Parathyroid adenoma (tissue), 2 donors: ENCODE data around the gene BCAS4.
A peak's percentile ranks its signal among the peaks of the same experiment; 100 is the strongest.

Experiments used
- H2AFZ ChIP-seq: fragments of 300-600 bp; sonication (generic); one replicate; pipeline ENCODE4 v1.7.0; 2017; ENCODE audit warnings: antibody characterized with exemption, mild to moderate bottlenecking
- H3K27ac ChIP-seq: fragments of 300-600 bp; sonication (generic); one replicate; pipeline ENCODE4 v1.7.0; 2017
- H3K27me3 ChIP-seq: fragments of 300-600 bp; sonication (generic); one replicate; pipeline ENCODE4 v1.7.0; 2017; ENCODE audit warnings: low read length; ENCODE audit not compliant: control insufficient read depth, insufficient read depth
- H3K36me3 ChIP-seq: fragments of 300-600 bp; sonication (generic); one replicate; pipeline ENCODE4 v1.7.0; 2017; ENCODE audit warnings: low read length; ENCODE audit not compliant: control insufficient read depth, insufficient read depth
- H3K4me1 ChIP-seq: fragments of 300-600 bp; sonication (generic); one replicate; pipeline ENCODE4 v1.7.0; 2017; ENCODE audit warnings: control low read depth
- H3K4me2 ChIP-seq: fragments of 300-600 bp; sonication (generic); one replicate; pipeline ENCODE4 v1.7.0; 2017; ENCODE audit warnings: low read length
- H3K4me3 ChIP-seq: fragments of 300-600 bp; sonication (generic); one replicate; pipeline ENCODE4 v1.7.0; 2017; ENCODE audit warnings: low read depth, low read length
- H3K79me2 ChIP-seq: fragments of 300-600 bp; sonication (generic); one replicate; pipeline ENCODE4 v1.7.0; 2017; ENCODE audit warnings: control low read depth
- H3K9ac ChIP-seq: fragments of 300-600 bp; sonication (generic); one replicate; pipeline ENCODE4 v1.7.0; 2017; ENCODE audit warnings: mild to moderate bottlenecking
- H3K9me3 ChIP-seq: fragments of 300-600 bp; sonication (generic); one replicate; pipeline ENCODE4 v1.7.0; 2017; ENCODE audit warnings: low read length; ENCODE audit not compliant: control insufficient read depth
- CTCF ChIP-seq: fragments of 300-600 bp; sonication (generic); IDR thresholded peaks from one replicate; pipeline ENCODE4 v1.7.0; 2017; ENCODE audit warnings: antibody characterized with exemption, mild to moderate bottlenecking
- donor health status: primary hyperparathyroidism.

BCAS4 gene

GRCh38 chr20:50918403-50918802, 123.5 kb downstream of the BCAS4 start:
- Histone ChIP-seq H3K4me3 (no peak overlapping the region), H3K27ac (no peak overlapping the region), H3K4me2 (no peak overlapping the region), H3K79me2 (peaks cover 41% of the 10 kb centered on the region), H3K9me3 (no peaks in the 10 kb centered on the region), H3K9ac (no peak overlapping the region), H2AFZ (no peak overlapping the region), H3K27me3 (no peaks in the 10 kb centered on the region), H3K36me3 (no peaks in the 10 kb centered on the region), H3K4me1 (peaks cover 34% of the 10 kb centered on the region)
- TF ChIP-seq CTCF = no peak

DNA sequence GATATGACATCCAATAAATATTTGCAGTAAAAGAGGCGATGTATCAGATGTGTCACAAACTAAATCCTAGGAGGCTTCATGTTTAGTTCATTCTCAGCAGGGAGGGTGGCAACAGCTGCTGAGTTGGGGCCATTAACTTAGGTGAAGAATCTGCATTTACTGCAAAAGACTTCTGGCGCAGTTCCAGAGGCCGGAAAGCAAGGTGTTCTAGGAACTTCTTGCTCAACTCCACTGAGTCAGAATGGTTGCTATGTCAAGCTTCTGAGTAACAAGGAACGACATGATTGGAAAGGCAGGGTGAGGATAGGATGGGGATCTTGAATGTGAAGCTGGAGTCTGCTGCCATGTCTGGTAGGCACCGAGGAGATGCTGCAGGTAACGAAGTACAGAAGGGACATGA, 124.7 kb downstream of the BCAS4 start:
- no peak overlapping the region for H3K9ac ChIP-seq
- TF ChIP-seq CTCF = no peak
- H3K79me2 ChIP-seq = peaks cover 36% of the 10 kb centered on the region
- H3K27me3 ChIP-seq = no peaks in the 10 kb centered on the region
- no peak overlapping the region for H3K4me2 ChIP-seq
- no peak overlapping the region for H3K27ac ChIP-seq
- H3K9me3 ChIP-seq = no peaks in the 10 kb centered on the region
- H3K4me1 ChIP-seq = peaks cover 31% of the 10 kb centered on the region
- H2AFZ ChIP-seq = no peak overlapping the region
- no peaks in the 10 kb centered on the region for H3K36me3 ChIP-seq
- no peak overlapping the region for H3K4me3 ChIP-seq

GRCh38 chr20:50920997-50921396, 126.1 kb downstream of the BCAS4 start:
- Histone ChIP-seq H3K79me2 (peaks cover 39% of the 10 kb centered on the region), H3K9ac (no peak overlapping the region), H3K36me3 (no peaks in the 10 kb centered on the region), H3K27ac (no peak overlapping the region), H3K4me1 (peaks cover 34% of the 10 kb centered on the region), H2AFZ (no peak overlapping the region), H3K4me2 (peak overlapping the region; percentile 10), H3K27me3 (no peaks in the 10 kb centered on the region), H3K9me3 (no peaks in the 10 kb centered on the region), H3K4me3 (no peak overlapping the region)
- TF ChIP-seq CTCF = no peak

DNA sequence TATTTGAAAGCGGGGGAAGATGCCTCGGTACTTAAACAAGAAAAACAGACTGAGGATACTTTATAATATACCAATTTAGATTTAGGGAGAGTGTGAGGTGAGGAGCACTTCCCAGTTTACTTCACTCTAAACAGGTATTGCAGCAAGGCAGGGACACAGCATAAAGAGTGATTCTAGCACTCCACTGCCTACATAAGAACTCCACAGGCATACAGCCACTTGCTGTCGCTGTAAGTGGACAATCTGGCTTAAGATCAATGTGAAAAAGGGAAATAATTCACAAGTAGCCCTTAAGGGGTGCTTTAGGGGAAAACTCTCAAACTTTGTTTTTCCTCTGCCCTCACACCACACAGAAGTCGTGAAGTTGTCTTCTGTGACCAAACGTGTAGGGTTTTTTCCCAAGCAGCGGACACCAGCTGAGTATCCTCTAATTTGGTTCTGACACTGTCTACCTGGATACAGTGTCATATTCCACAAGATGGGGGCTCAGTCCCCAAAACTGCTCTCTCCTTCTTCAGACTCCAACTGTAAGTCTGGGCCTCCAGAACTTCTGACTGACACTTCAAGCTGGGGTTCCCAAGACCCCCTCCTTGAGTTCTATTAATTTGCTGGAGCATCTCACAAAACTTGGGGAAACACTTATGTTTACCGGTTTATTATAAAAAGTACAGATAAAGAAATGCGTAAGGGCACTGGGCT, 127.1 kb downstream of the BCAS4 start:
- Histone ChIP-seq H2AFZ (no peak overlapping the region), H3K9ac (no peak overlapping the region), H3K79me2 (peaks cover 40% of the 10 kb centered on the region), H3K4me3 (no peak overlapping the region), H3K27ac (no peak overlapping the region), H3K4me2 (no peak overlapping the region), H3K36me3 (no peaks in the 10 kb centered on the region), H3K27me3 (no peaks in the 10 kb centered on the region), H3K4me1 (peaks cover 36% of the 10 kb centered on the region), H3K9me3 (no peaks in the 10 kb centered on the region)
- no peak for TF ChIP-seq CTCF
